MM.1S (cell line): Measurements from ENCODE around the gene NCOA1.
"Not testable (repeated sequence)": the region's sequence is repeated elsewhere in the genome, so short reads cannot be mapped to it uniquely, and the experiment has no call there.

Experiments
- EZH2 ChIP-seq: fragments of 300-600 bp; sonication (generic); optimal IDR thresholded peaks from 2 replicates; pipeline ENCODE3; 2017; ENCODE audit warnings: low read depth, mild to moderate bottlenecking, antibody characterized with exemption, low read length, mixed read lengths
- TF ChIP-seq, protein P1 (sequence below): fragments of 300-600 bp; sonication (generic); IDR thresholded peaks from 2 replicates; pipeline ENCODE4 v1.5.1; 2016; ENCODE audit warnings: antibody characterized with exemption, low read length, mixed read lengths

DNA sequence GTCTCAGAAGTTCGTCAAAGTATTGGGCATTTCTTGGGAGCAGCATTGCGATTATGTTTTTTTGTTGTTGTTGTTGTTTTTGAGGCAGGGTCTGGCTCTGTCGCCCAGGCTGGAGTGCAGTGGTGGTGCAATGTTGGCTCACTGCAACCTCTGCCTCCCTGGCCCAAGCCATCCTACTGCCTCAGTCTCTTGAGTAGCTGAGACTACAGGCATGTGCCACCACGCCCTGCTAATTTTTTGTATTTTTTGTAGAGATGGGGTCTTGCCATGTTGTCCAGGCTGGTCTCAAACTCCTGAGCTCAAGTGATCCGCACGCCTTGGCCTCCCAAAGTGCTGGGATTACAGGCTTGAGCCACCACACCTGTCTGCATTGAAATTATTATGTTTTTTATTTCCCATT is 109.1 kb downstream of the NCOA1 start:
- TF ChIP-seq, protein P1, sequence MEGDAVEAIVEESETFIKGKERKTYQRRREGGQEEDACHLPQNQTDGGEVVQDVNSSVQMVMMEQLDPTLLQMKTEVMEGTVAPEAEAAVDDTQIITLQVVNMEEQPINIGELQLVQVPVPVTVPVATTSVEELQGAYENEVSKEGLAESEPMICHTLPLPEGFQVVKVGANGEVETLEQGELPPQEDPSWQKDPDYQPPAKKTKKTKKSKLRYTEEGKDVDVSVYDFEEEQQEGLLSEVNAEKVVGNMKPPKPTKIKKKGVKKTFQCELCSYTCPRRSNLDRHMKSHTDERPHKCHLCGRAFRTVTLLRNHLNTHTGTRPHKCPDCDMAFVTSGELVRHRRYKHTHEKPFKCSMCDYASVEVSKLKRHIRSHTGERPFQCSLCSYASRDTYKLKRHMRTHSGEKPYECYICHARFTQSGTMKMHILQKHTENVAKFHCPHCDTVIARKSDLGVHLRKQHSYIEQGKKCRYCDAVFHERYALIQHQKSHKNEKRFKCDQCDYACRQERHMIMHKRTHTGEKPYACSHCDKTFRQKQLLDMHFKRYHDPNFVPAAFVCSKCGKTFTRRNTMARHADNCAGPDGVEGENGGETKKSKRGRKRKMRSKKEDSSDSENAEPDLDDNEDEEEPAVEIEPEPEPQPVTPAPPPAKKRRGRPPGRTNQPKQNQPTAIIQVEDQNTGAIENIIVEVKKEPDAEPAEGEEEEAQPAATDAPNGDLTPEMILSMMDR = not testable (repeated sequence)
- not testable (repeated sequence) for TF ChIP-seq EZH2
